GM12878 (cell line): ENCODE data around the gene SCIN. TPM values are rescaled to one million over a fixed set of nuclear protein-coding genes. Genes with fewer than 3 reads are reported as not detected.

Source experiments
- ATAC-seq: fragments of 200-7000 bp; cut with Tn5 transposase; 3 replicates; pipeline ENCODE4 v1.9.1; 2020; ENCODE audit warnings: mild to moderate bottlenecking, moderate library complexity
- BruUV-seq: library from RNA; stranded (reverse); fragments of 400-500 nt; replicated peaks from 2 replicates; lab custom pipeline; 2021; lab: Mats Ljungman, UMichigan
- CTCF ChIA-PET: fragments of 300-600 bp; sonication (Branson Sonifier 250); formaldehyde crosslinking; extraction: SDS; loops from one replicate; lab custom pipeline; 2021; ENCODE audit warnings: inconsistent platforms; lab: Yijun Ruan, JAX
- POLR2A ChIA-PET: fragments of 350-600 bp; formaldehyde crosslinking; extraction: SDS; loops from one replicate; lab custom pipeline; 2021; ENCODE audit warnings: inconsistent platforms; lab: Charles Lee
- RAD21 ChIA-PET: fragments of 300-600 bp; sonication (Branson Sonifier 250); formaldehyde crosslinking; loops from one replicate; lab custom pipeline; 2023; ENCODE audit warnings: antibody characterized with exemption; ENCODE audit not compliant: unreplicated experiment; lab: Charles Lee
- SMC1A ChIA-PET: fragments of 300-600 bp; sonication (Branson Sonifier 250); formaldehyde crosslinking; loops from one replicate; lab custom pipeline; 2023; ENCODE audit not compliant: unreplicated experiment, uncharacterized antibody; lab: Charles Lee
- DNase-seq: peaks from one replicate; pipeline ENCODE4 v3.0.0-alpha.2; 2011; ENCODE audit warnings: low read depth, low spot score
- FAIRE-seq: peaks from 3 replicates; lab custom pipeline; 2011; peaks lifted over from hg19 to GRCh38; lab: Jason Lieb, UNC
- H2AFZ ChIP-seq: 2 replicates; pipeline ENCODE4 v1.6.0; 2011; ENCODE audit warnings: low read depth, low read length, control low read depth; ENCODE audit not compliant: control insufficient read depth
- H3K27ac ChIP-seq: 2 replicates; pipeline ENCODE4 v1.5.1; 2011; ENCODE audit warnings: control low read depth; ENCODE audit not compliant: control insufficient read depth, insufficient read depth
- H3K27me3 ChIP-seq, 2 experiments: replicated peaks in 1 of 2; 2 replicates each; pipeline versions ENCODE4 v1.6.0 to v1.6.1; 2011; ENCODE audit warnings: low read length in 1 of 2; ENCODE audit not compliant: control insufficient read depth in 2 of 2, insufficient read depth in 2 of 2
- H3K36me3 ChIP-seq, 2 experiments: 2 replicates each; pipeline ENCODE4 v1.5.1; 2011; ENCODE audit warnings: low read length in 1 of 2; ENCODE audit not compliant: control insufficient read depth in 2 of 2, insufficient read depth in 2 of 2
- H3K4me1 ChIP-seq: 2 replicates; pipeline ENCODE4 v1.6.1; 2011; ENCODE audit warnings: mild to moderate bottlenecking, low read length, moderate library complexity, mixed read lengths; ENCODE audit not compliant: control insufficient read depth, insufficient read depth
- H3K4me2 ChIP-seq: 2 replicates; pipeline ENCODE4 v1.6.0; 2011; ENCODE audit warnings: control low read depth; ENCODE audit not compliant: control insufficient read depth, insufficient read depth
- H3K4me3 ChIP-seq: fragments of 200-600 bp; sonication (generic); 2 replicates; pipeline ENCODE4 v1.5.1; 2016
- H3K79me2 ChIP-seq: 2 replicates; pipeline ENCODE4 v1.6.0; 2011; ENCODE audit warnings: low read length; ENCODE audit not compliant: control insufficient read depth, insufficient read depth
- H3K9ac ChIP-seq: 2 replicates; pipeline ENCODE4 v1.8.0; 2011; ENCODE audit warnings: low read length, control low read depth, mixed read lengths; ENCODE audit not compliant: control insufficient read depth, insufficient read depth
- H3K9me3 ChIP-seq: replicated peaks from 3 replicates; pipeline ENCODE4 v1.5.1; 2011; ENCODE audit warnings: mild to moderate bottlenecking, low read length; ENCODE audit not compliant: control insufficient read depth, insufficient read depth
- H4K20me1 ChIP-seq: 2 replicates; pipeline ENCODE4 v1.6.0; 2011; ENCODE audit not compliant: control insufficient read depth, insufficient read depth
- CEBPB ChIP-seq, 2 experiments: fragments of 150-350 bp in 1 of 2; IDR thresholded peaks; 2 replicates each; pipeline ENCODE4 v1.6.1; 2012 to 2014; ENCODE audit warnings: low read depth in 2 of 2, low read length in 2 of 2, borderline replicate concordance in 1 of 2, inconsistent platforms in 1 of 2
- GATAD2B ChIP-seq: fragments of 450-650 bp; conservative IDR thresholded peaks from 2 replicates; pipeline ENCODE4 v1.6.1; 2017; ENCODE audit warnings: low read depth, mild to moderate bottlenecking, moderate library complexity
- NR2C1 ChIP-seq: fragments of 450-650 bp; IDR thresholded peaks from 2 replicates; pipeline ENCODE4 v1.6.1; 2017; ENCODE audit warnings: antibody characterized with exemption, mild to moderate bottlenecking, moderate library complexity
- RAD51 ChIP-seq: fragments of 450-650 bp; IDR thresholded peaks from 2 replicates; pipeline ENCODE4 v1.6.1; 2016; ENCODE audit warnings: moderate library complexity, mild to moderate bottlenecking, inconsistent platforms
- RBBP5 ChIP-seq: fragments of 200-600 bp; sonication (generic); conservative IDR thresholded peaks from 2 replicates; pipeline ENCODE4 v1.6.1; 2016
- SRF ChIP-seq, 2 experiments: IDR thresholded peaks; 2 replicates each; pipeline ENCODE4 v1.6.1; 2011; ENCODE audit warnings: low read depth in 2 of 2, low read length in 2 of 2, mild to moderate bottlenecking in 1 of 2, moderate library complexity in 1 of 2
- SUPT20H ChIP-seq: IDR thresholded peaks from 2 replicates; pipeline ENCODE4 v1.6.1; 2011; ENCODE audit warnings: low read depth, mild to moderate bottlenecking, low read length, moderate library complexity, borderline replicate concordance; ENCODE audit not compliant: control insufficient read depth
- SUZ12 ChIP-seq: fragments of 200-600 bp; sonication (generic); IDR thresholded peaks from one replicate; pipeline ENCODE4 v1.6.1; 2018; ENCODE audit warnings: antibody characterized with exemption, mild to moderate bottlenecking; ENCODE audit not compliant: unreplicated experiment
- ZSCAN29 ChIP-seq: fragments of 450-650 bp; IDR thresholded peaks from 2 replicates; pipeline ENCODE4 v1.6.1; 2017; ENCODE audit warnings: mild to moderate bottlenecking, moderate library complexity
- WGBS: methylation state at CpG from one replicate; pipeline ENCODE4 v1.1.6; 2016; ENCODE audit warnings: low lambda C conversion rate; ENCODE audit not compliant: insufficient replicate concordance, insufficient coverage; ENCODE audit errors: missing lambda C conversion rate; 5-methylcytosine and 5-hydroxymethylcytosine counted together
- in situ Hi-C: fragments of 300-500 bp; cut with MboI; formaldehyde crosslinking; loops from 9 replicates; pipeline ENCODE4 v1.14.3; 2018; ENCODE audit warnings: mixed read lengths
- intact Hi-C: fragments of 100-400 bp; cut with micrococcal nuclease; formaldehyde crosslinking; loops from one replicate; pipeline ENCODE4 v1.14.2; 2022; ENCODE audit not compliant: unreplicated experiment
- polyA plus RNA-seq, 11 experiments: library from polyadenylated mRNA; depleted of rRNA in 4 of 11; unstranded in 6 of 11; stranded (reverse) in 5 of 11; fragments of >200 nt; fragmentation: Nextera tagmentation in 4 of 11; fragmentation: Illumina TruSeq in 1 of 11; extraction: Ambion mirVana in 4 of 11; extraction: Trizol in 1 of 11; gene quantifications; 1 replicate in 1 of 11; 2 replicates in 10 of 11; pipeline versions ENCODE4 v1.2.1 to v1.2.3, GENCODE V29; 2011 to 2016; ENCODE audit warnings: inconsistent platforms in 2 of 11, missing spikeins in 2 of 11, low read depth in 1 of 11
- total RNA-seq, 4 experiments: library from RNA; depleted of rRNA in 3 of 4; stranded (reverse); fragments of >200 nt in 3 of 4; fragmentation: Illumina TruSeq in 1 of 4; extraction: Trizol in 1 of 4; gene quantifications; 2 replicates each; pipeline versions ENCODE4 v1.2.1 to v1.2.3, GENCODE V29; 2013 to 2021
- TF ChIP-seq, protein P1 (sequence below): fragments of 450-650 bp; IDR thresholded peaks from 2 replicates; pipeline ENCODE4 v1.6.1; 2017; ENCODE audit warnings: antibody characterized with exemption, mild to moderate bottlenecking, moderate library complexity
- TF ChIP-seq, protein P2 (sequence below): fragments of 450-650 bp; IDR thresholded peaks from 2 replicates; pipeline ENCODE4 v1.6.1; 2017; ENCODE audit warnings: mild to moderate bottlenecking

The SCIN gene
- total and polyA plus RNA-seq, 10 of the 15 experiments (the other 5 are each of a cell fraction or from before 2014, with no cell fraction given), result 0.23 to 2.1 (median 1.0) TPM

DNA sequence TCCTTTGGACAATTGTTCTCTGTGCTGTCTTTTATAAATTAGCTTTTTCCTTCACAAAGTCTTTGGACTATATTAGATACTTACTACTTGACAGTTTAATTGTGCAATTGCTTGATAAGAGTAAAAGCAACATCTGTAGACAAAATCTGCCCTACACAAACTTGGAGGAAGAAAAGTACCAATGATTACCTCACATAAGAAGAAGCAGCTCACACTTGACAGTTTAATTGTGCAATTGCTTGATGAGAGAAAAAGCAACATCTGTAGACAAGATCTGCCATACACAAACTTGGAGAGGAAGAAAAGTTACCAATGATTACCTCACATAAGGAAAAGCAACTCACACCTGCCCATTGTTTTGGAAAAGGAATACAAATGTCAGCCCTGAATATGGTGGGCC lies 17.1 kb upstream of the SCIN start:
- no peak for FAIRE-seq
- intact Hi-C loops (no loop called here), in situ Hi-C loops (no loop called here)
- Histone ChIP-seq H3K9me3 (no peaks in the 10 kb centered on the region), H3K4me2 (no peak overlapping the region), H3K27ac (no peak overlapping the region), H3K27me3 (no peaks in the 10 kb centered on the region), H3K9ac (no peak overlapping the region), H4K20me1 (no peaks in the 10 kb centered on the region), H3K4me3 (no peak overlapping the region), H3K79me2 (no peaks in the 10 kb centered on the region), H3K4me1 (no peaks in the 10 kb centered on the region), H3K36me3 (no peaks in the 10 kb centered on the region)
- CTCF ChIA-PET, result no interaction called here
- no TSS peak for BruUV-seq
- no peak for DNase-seq
- RAD21 ChIA-PET, result no interaction called here
- SMC1A ChIA-PET, result interaction anchor here (1.2 kb wide), 1 partner anchor 28 kb away, joined by 5 read pairs; no protein-coding TSS in a partner anchor
- no peak for TF ChIP-seq SRF (IDR thresholded peaks at IDR 0.05; ENCODE audit: low read depth in 2 of 2, low read length in 2 of 2)
- TF ChIP-seq CEBPB (IDR thresholded peaks at IDR 0.05; ENCODE audit: borderline replicate concordance in 1 of 2, low read depth in 2 of 2, low read length in 2 of 2), result no peak
- TF ChIP-seq SUZ12, result no peak
- no peak for TF ChIP-seq RAD51
- TF ChIP-seq, all 136 proteins: peak for 0
- H2AFZ ChIP-seq, result no peak overlapping the region
- no peak for ATAC-seq
- POLR2A ChIA-PET, result no interaction called here

DNA sequence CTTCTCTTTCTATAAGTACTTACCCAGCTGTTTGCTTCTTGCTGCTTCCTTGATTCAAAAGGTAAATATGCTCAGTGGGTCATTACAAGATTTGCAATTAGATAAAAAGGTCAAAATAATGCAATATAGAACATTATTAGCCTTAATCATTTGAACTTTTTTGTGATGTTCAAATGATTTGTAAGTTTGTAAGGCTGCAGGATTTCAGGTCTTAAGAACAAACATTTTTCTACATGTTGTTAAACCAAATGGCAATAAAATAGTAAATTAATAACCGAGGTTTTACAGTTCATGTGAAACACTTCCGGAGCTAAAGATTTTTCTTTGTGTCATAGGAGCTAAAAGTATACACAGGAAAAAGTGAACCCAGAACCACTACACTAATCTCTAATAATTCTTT lies 16.2 kb upstream of the SCIN start:
- ChIA-PET RAD21 (no interaction called here), POLR2A (no interaction called here), CTCF (no interaction called here), SMC1A (interaction anchor here (1.2 kb wide), 1 partner anchor 29 kb away, joined by 5 read pairs; no protein-coding TSS in a partner anchor)
- no peaks in the 10 kb centered on the region for H4K20me1 ChIP-seq
- H3K36me3 ChIP-seq, result no peaks in the 10 kb centered on the region
- no peak overlapping the region for H3K4me3 ChIP-seq
- intact Hi-C loops (no loop called here), in situ Hi-C loops (no loop called here)
- no peak overlapping the region for H3K27ac ChIP-seq
- BruUV-seq, result no TSS peak
- ATAC-seq (no peak), FAIRE-seq (no peak), DNase-seq (no peak)
- H3K4me1 ChIP-seq, result no peaks in the 10 kb centered on the region
- no peaks in the 10 kb centered on the region for H3K27me3 ChIP-seq
- WGBS, result 91% methylated on average over 2 of the region's 2 CpGs
- no peak overlapping the region for H3K4me2 ChIP-seq
- no peaks in the 10 kb centered on the region for H3K9me3 ChIP-seq
- H3K79me2 ChIP-seq, result no peaks in the 10 kb centered on the region
- H3K9ac ChIP-seq, result no peak overlapping the region
- no peak overlapping the region for H2AFZ ChIP-seq
- TF ChIP-seq, protein P1, sequence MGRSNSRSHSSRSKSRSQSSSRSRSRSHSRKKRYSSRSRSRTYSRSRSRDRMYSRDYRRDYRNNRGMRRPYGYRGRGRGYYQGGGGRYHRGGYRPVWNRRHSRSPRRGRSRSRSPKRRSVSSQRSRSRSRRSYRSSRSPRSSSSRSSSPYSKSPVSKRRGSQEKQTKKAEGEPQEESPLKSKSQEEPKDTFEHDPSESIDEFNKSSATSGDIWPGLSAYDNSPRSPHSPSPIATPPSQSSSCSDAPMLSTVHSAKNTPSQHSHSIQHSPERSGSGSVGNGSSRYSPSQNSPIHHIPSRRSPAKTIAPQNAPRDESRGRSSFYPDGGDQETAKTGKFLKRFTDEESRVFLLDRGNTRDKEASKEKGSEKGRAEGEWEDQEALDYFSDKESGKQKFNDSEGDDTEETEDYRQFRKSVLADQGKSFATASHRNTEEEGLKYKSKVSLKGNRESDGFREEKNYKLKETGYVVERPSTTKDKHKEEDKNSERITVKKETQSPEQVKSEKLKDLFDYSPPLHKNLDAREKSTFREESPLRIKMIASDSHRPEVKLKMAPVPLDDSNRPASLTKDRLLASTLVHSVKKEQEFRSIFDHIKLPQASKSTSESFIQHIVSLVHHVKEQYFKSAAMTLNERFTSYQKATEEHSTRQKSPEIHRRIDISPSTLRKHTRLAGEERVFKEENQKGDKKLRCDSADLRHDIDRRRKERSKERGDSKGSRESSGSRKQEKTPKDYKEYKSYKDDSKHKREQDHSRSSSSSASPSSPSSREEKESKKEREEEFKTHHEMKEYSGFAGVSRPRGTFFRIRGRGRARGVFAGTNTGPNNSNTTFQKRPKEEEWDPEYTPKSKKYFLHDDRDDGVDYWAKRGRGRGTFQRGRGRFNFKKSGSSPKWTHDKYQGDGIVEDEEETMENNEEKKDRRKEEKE, result no peak
- TF ChIP-seq SUPT20H, result no peak
- TF ChIP-seq NR2C1, result no peak
- TF ChIP-seq GATAD2B, result no peak
- TF ChIP-seq RBBP5, result no peak
- TF ChIP-seq, protein P2, sequence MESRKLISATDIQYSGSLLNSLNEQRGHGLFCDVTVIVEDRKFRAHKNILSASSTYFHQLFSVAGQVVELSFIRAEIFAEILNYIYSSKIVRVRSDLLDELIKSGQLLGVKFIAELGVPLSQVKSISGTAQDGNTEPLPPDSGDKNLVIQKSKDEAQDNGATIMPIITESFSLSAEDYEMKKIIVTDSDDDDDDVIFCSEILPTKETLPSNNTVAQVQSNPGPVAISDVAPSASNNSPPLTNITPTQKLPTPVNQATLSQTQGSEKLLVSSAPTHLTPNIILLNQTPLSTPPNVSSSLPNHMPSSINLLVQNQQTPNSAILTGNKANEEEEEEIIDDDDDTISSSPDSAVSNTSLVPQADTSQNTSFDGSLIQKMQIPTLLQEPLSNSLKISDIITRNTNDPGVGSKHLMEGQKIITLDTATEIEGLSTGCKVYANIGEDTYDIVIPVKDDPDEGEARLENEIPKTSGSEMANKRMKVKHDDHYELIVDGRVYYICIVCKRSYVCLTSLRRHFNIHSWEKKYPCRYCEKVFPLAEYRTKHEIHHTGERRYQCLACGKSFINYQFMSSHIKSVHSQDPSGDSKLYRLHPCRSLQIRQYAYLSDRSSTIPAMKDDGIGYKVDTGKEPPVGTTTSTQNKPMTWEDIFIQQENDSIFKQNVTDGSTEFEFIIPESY, result no peak
- TF ChIP-seq ZSCAN29, result no peak
